ENCODE results near the gene SMURF2. TPM values are rescaled to one million over a fixed set of nuclear protein-coding genes. Genes with fewer than 3 reads are reported as not detected.

Gene SMURF2
- total RNA-seq, 1 donor from 2014 or later: 33.3 TPM

- no peak overlapping the region for H3K27ac Mint-ChIP-seq (ENCODE audit: unreplicated experiment)
- H3K27me3 Mint-ChIP-seq (ENCODE audit: unreplicated experiment): peaks cover 2% of the 10 kb centered on the region
- DNase-seq: no peak
- no peak overlapping the region for H3K4me3 Mint-ChIP-seq (ENCODE audit: unreplicated experiment)
- H3K9me3 Mint-ChIP-seq (ENCODE audit: unreplicated experiment): no peaks in the 10 kb centered on the region
- no peaks in the 10 kb centered on the region for H3K4me1 Mint-ChIP-seq (ENCODE audit: low read depth, unreplicated experiment)
- TF ChIP-seq CTCF (IDR thresholded peaks at IDR 0.05; ENCODE audit: partially characterized antibody, unreplicated experiment): no peak
- peaks cover 4% of the 10 kb centered on the region for H3K36me3 Mint-ChIP-seq (ENCODE audit: unreplicated experiment)
These were observed 65.7 kb downstream of the SMURF2 start for GRCh38 chr17:64596439-64596838.

- Mint-ChIP-seq H3K27me3 (ENCODE audit: unreplicated experiment) (peaks cover 2% of the 10 kb centered on the region), H3K4me3 (ENCODE audit: unreplicated experiment) (no peak overlapping the region), H3K4me1 (ENCODE audit: low read depth, unreplicated experiment) (no peaks in the 10 kb centered on the region), H3K27ac (ENCODE audit: unreplicated experiment) (no peak overlapping the region), H3K36me3 (ENCODE audit: unreplicated experiment) (peaks cover 4% of the 10 kb centered on the region), H3K9me3 (ENCODE audit: unreplicated experiment) (no peaks in the 10 kb centered on the region)
- no peak for TF ChIP-seq CTCF (IDR thresholded peaks at IDR 0.05; ENCODE audit: partially characterized antibody, unreplicated experiment)
- no peak for DNase-seq
These were observed 70.2 kb downstream of the SMURF2 start for GRCh38 chr17:64591944-64592343.

- no peaks in the 10 kb centered on the region for H3K36me3 Mint-ChIP-seq (ENCODE audit: unreplicated experiment)
- peaks cover 3% of the 10 kb centered on the region for H3K4me1 Mint-ChIP-seq (ENCODE audit: low read depth, unreplicated experiment)
- H3K9me3 Mint-ChIP-seq (ENCODE audit: unreplicated experiment): no peaks in the 10 kb centered on the region
- H3K4me3 Mint-ChIP-seq (ENCODE audit: unreplicated experiment): no peak overlapping the region
- DNase-seq: no peak
- TF ChIP-seq CTCF (IDR thresholded peaks at IDR 0.05; ENCODE audit: partially characterized antibody, unreplicated experiment): no peak
- H3K27ac Mint-ChIP-seq (ENCODE audit: unreplicated experiment): no peak overlapping the region
- H3K27me3 Mint-ChIP-seq (ENCODE audit: unreplicated experiment): no peaks in the 10 kb centered on the region
These were observed 77.0 kb downstream of the SMURF2 start for GRCh38 chr17:64585146-64585545.

- Mint-ChIP-seq H3K27me3 (ENCODE audit: unreplicated experiment) (no peaks in the 10 kb centered on the region), H3K9me3 (ENCODE audit: unreplicated experiment) (no peaks in the 10 kb centered on the region), H3K4me1 (ENCODE audit: low read depth, unreplicated experiment) (peaks cover 3% of the 10 kb centered on the region), H3K27ac (ENCODE audit: unreplicated experiment) (no peak overlapping the region), H3K4me3 (ENCODE audit: unreplicated experiment) (no peak overlapping the region), H3K36me3 (ENCODE audit: unreplicated experiment) (no peaks in the 10 kb centered on the region)
- DNase-seq: no peak
- TF ChIP-seq CTCF (IDR thresholded peaks at IDR 0.05; ENCODE audit: partially characterized antibody, unreplicated experiment): no peak
These were observed 79.1 kb downstream of the SMURF2 start for GRCh38 chr17:64583038-64583437.

- H3K27ac Mint-ChIP-seq (ENCODE audit: unreplicated experiment): peak overlapping the region; percentile 40
These were observed 81.5 kb downstream of the SMURF2 start for GRCh38 chr17:64580384-64581315.

More at GRCh38 chr17:64580384-64581315, 81.5 kb downstream of the SMURF2 start:
- H3K4me1 Mint-ChIP-seq (ENCODE audit: low read depth, unreplicated experiment): peaks cover 3% of the 10 kb centered on the region
- H3K27me3 Mint-ChIP-seq (ENCODE audit: unreplicated experiment): peaks cover 2% of the 10 kb centered on the region
- no peaks in the 10 kb centered on the region for H3K36me3 Mint-ChIP-seq (ENCODE audit: unreplicated experiment)
- no peak for TF ChIP-seq CTCF (IDR thresholded peaks at IDR 0.05; ENCODE audit: partially characterized antibody, unreplicated experiment)
- no peak overlapping the region for H3K4me3 Mint-ChIP-seq (ENCODE audit: unreplicated experiment)
- no peak for DNase-seq
- H3K9me3 Mint-ChIP-seq (ENCODE audit: unreplicated experiment): no peaks in the 10 kb centered on the region
